Epidermal melanocyte (primary cell): ENCODE results near the gene LCE1D.

Experiments used
- DNase-seq: peaks from one replicate; pipeline ENCODE4 v3.0.0; 2011; ENCODE audit warnings: low spot score; ENCODE audit not compliant: insufficient read length

The LCE1D gene

GRCh38 chr1:152811671-152812070 lies 15.2 kb downstream of the LCE1D start, which contains the start of gene LCE1B:
Gene LCE1B (plus strand): TSS chr1:152811971. CDS start chr1:152812447, 476 bp downstream.
- no peak for DNase-seq

GRCh38 chr1:152817309-152817708 lies 20.8 kb downstream of the LCE1D start:
- DNase-seq = no peak

DNA sequence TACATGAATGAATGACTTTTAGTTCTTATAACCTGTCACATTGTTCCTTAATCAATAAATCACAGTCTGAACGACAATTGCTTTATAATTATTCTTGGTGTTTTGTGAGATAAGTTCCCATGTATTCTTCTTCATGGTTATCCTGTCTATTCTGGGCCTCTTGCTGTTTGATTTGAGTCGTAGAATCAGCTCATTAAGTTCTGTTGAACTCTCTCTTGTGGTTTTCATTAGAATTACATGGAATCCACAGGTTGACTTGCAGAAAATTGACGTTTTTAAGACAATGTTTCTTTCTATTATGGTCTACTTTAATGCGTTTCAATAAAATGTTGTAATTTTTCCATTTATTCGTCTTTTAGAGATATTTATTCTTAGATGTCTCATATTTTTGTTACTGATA lies 26.8 kb downstream of the LCE1D start:
- DNase-seq = no peak

DNA sequence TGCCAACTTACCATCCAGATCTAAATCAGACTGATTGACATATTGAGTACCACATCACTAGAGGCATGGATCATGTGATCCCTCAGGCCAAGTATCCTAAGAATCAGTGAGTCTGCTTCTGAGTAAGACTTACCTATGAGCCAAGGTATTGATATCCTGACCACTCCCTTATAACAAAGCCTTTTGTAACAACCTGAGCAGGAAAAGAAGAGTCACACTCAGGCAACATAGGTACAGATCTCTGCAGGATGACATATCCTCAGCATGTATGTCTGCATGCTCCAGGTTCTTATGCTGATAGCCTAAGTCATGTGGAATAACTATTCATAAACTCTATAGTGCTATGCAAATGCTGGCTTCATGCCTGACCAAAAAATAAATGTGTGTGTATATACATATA lies 28.4 kb downstream of the LCE1D start:
- no peak for DNase-seq

- no peak for DNase-seq
Measured at GRCh38 chr1:152827173-152827572, 30.7 kb downstream of the LCE1D start, which contains the start of gene LCE1A. Gene LCE1A (plus strand): TSS chr1:152827473. CDS start chr1:152827473, 0 bp downstream.

DNA sequence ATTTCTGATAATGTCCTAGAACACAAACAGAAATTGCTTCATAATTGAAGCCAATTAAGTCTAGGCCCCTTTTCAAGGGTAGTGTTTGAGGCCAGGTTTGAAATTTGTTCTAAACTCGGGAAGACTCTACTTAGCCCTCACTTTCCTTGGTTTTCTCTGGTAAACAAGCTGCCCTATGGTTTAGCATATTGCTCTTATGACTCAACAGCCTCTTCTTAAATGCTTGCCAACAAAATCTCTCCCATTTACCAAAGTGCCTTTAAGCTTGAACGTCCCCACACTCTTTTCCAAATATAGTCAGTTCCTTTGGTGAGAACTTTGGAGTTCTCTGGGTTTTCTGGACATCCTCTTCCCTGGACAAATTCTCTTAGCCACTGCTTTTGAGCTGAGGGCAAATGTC lies 40.3 kb downstream of the LCE1D start:
- DNase-seq = no peak

- no peak for DNase-seq
Measured at GRCh38 chr1:152842556-152842955, 46.0 kb downstream of the LCE1D start, which contains the start of gene LCE6A. Gene LCE6A (plus strand): TSS chr1:152842856. CDS start chr1:152843521, 665 bp downstream.
